Thyroid gland (tissue), 4 donors: ENCODE measurements around the gene KCNH6.

ENCODE experiments used
- POLR2A ChIP-seq, 2 donors: fragments of 450-650 bp; IDR thresholded peaks; one replicate each; pipeline ENCODE4 v1.6.1; 2017; ENCODE audit warnings: antibody characterized with exemption in 2 of 2, mild to moderate bottlenecking in 2 of 2, moderate library complexity in 1 of 2
- TF ChIP-seq, protein P1 (sequence below), 6 experiments: fragments of 200-600 bp in 3 of 6; fragments of 450-650 bp in 3 of 6; sonication (generic) in 3 of 6; IDR thresholded peaks; one replicate each; pipeline ENCODE4 v1.5.1; 2016 to 2019; ENCODE audit warnings: antibody characterized with exemption in 6 of 6, mild to moderate bottlenecking in 2 of 6, inconsistent platforms in 1 of 6, moderate library complexity in 1 of 6

DNA sequence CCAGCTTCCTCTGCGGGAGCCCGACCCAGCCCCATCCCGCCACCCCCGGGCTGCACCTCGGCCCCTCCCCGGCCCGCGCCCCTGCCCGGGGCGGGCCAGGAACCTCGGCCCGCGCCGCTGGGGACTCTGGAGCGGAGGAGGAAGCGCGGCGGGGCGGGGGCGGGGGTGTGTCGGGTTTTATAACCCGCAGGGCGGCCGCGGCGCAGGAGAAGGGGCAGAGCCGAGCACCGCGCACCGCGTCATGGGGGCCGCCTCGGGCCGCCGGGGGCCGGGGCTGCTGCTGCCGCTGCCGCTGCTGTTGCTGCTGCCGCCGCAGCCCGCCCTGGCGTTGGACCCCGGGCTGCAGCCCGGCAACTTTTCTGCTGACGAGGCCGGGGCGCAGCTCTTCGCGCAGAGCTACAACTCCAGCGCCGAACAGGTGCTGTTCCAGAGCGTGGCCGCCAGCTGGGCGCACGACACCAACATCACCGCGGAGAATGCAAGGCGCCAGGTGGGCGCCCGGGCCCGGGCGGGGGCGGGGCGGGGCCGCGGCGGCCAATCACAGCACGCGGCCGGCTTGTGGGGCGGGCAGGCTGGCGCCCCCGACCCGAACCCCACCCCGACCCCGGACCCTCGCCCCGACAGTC lies 46.2 kb upstream of the KCNH6 start, which contains the start of gene ACE:
- TF ChIP-seq, protein P1, sequence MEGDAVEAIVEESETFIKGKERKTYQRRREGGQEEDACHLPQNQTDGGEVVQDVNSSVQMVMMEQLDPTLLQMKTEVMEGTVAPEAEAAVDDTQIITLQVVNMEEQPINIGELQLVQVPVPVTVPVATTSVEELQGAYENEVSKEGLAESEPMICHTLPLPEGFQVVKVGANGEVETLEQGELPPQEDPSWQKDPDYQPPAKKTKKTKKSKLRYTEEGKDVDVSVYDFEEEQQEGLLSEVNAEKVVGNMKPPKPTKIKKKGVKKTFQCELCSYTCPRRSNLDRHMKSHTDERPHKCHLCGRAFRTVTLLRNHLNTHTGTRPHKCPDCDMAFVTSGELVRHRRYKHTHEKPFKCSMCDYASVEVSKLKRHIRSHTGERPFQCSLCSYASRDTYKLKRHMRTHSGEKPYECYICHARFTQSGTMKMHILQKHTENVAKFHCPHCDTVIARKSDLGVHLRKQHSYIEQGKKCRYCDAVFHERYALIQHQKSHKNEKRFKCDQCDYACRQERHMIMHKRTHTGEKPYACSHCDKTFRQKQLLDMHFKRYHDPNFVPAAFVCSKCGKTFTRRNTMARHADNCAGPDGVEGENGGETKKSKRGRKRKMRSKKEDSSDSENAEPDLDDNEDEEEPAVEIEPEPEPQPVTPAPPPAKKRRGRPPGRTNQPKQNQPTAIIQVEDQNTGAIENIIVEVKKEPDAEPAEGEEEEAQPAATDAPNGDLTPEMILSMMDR (IDR thresholded peaks at IDR 0.05), result no peak
- TF ChIP-seq POLR2A (IDR thresholded peaks at IDR 0.05), result no peak
